Stimulated activated CD4-positive, alpha-beta T cell treated with anti-CD3 and anti-CD28 coated beads, Interleukin-4, amount 100 ng/mL, for 1 hour (primary cell): ENCODE results near the gene KCND3.

Source experiments
- DNase-seq: peaks from one replicate; pipeline ENCODE4 v3.0.0-alpha.2; 2020

Gene KCND3

DNA sequence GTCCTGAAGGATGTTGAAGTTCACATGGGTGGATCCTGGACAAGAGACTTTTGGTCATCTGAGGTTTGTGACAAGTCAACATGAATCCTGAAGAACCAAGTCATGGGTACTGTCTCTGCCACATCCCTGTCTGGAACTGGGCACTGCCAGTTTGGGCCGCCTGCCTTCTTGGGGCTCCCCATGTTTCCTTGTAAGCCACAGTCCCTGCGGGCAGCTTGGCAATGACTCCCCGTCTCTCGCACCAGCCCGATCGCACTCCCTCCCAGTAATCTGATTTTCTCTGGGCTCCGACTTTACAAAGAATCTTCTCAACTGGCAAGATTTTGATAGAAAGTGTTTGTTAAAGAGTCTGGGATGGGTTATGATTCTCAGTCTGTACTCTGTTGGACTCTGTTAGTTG, 153.4 kb downstream of the KCND3 start:
- no peak for DNase-seq

DNA sequence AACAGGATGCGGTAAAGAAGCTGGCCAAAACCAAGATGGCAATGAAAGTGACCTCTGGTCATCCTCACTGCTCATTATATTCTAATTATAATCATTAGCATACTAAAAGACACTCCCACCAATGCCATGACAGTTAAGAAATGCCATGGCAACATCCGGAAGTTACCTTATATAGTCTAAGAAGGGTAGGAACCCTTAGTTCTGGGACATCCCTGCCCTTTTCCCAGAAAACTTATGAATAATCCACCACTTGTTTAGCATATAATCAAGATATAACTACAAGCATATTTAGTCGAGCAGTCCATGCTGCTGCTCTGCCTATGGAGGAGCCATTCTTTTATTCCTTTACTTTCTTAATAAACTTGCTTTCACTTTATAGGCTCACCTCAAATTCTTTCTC, 154.0 kb downstream of the KCND3 start:
- DNase-seq, result no peak

DNA sequence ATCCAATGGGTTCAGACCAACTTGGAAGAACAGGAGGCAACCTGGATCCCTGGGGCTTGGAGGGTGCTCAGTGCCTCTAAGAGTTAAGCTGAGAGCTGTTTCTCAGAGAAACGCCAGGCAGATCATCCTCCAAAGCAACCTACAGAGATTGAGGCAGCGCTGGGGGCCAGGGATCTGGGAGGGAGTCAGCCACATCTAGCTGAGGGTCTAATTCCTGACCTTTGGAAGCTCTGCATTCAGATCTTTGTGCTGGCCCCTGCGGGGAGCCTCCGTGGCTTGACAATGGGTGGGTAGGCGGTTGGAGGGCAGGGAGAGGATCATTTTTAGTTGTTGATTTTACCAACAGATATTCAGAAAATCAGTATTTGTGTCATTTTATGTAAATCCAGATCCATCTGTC, 154.5 kb downstream of the KCND3 start:
- no peak for DNase-seq

DNA sequence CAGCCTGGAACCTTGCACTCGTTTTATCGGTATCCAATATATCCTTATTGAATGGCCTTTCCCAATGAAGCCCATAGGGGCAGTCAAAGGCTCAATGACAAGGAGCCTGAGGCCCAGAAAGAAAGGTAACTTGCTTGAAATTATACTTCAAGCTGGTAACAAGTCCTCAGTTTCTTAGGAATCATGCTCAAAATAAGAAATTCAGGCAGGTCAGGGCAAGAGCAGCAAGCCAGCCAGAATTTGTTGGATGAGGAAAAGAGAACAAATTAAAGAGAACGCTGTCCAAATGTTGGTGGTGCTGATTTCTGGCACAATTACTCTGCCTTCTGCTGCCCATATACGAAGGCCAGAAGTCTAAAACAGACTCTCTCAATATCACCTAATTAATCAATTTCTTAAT, 156.1 kb downstream of the KCND3 start:
- DNase-seq, result no peak

DNA sequence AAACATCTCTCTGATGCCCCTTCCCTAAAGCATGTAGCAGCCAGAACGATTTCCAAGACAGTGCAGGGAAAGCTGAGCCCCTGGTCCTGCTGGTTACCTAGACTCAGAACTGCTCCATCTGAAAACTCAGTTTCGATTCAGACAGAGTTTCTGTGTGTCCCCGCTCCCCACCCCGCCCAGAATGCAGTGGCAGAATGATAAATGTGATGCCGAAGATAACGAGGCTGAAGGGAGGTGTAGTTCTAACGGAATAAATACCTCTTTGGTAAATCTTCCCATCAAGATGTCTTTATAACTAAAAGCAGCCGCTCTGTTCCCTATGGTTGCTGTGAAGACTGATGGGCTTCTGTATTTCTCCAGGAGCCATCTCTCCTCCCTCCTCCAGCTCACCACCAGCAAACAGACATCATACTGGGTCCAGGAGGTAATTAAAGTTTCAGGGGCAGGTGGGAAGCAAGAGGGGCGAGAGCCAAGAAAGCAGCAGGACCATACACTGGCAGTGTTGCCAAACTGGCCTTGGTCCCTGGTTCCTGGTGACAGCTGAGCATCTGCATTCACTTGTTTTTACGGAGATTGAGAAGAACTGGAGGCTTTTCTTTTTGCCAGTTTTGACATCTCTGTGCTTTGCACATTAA, 156.8 kb downstream of the KCND3 start:
- no peak for DNase-seq

DNA sequence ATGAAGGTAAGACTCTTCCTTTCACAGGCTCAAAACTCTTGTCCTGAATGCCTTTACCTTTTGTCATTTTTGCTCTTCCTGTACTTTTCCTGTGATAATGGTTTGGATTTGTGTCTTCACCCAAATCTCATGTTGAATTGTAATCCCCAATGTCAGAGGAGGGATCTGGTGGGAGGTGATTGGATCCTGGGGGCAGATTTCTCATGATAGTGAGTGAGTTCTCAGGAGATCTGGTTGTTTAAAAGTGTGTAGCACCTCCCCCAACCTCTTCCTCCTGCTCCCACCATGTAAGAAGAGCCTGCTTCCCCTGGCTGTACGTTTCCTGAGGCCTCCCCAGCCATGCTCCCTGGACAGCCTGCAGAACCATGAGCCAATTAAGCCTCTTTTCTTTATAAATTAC, 158.3 kb downstream of the KCND3 start:
- no peak for DNase-seq

DNA sequence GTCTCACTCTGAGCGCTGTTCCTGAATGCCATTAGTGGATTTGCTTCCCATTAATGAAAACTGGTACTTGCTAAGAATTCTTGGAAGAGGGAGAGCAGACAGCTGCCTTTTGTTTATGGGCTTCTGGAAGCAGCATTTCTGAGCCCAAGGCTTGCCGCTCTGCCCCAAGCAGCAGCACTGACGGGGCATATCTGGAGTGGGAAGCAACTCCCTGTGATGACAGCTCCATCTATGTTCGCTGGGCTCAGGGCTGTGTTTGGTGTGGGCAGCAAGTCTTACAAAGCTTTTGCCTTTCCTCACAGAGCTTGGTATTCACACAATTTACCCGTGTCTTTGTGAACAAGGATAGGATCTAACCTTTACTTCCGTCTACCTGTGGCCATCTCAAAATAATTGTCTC, 161.5 kb downstream of the KCND3 start:
- no peak for DNase-seq

DNA sequence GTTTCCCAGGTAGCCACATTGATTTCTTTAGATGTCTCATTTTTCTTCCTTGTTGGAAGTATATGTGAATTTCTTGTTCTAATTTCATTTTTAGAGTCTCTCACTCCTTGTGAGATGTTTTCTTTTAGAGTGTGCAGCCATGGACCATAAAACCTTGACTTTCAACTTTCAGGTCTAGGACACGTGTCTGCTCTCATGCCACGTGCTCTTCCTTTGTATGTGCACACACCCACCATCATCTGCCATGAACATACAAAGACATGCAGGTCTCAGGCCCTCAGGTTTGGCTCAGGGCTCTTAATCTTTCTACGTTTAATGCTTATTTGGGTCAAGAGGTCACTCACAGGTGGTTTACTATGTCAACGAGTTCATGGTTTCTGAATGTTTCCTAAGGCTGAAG, 163.2 kb downstream of the KCND3 start:
- no peak for DNase-seq

DNA sequence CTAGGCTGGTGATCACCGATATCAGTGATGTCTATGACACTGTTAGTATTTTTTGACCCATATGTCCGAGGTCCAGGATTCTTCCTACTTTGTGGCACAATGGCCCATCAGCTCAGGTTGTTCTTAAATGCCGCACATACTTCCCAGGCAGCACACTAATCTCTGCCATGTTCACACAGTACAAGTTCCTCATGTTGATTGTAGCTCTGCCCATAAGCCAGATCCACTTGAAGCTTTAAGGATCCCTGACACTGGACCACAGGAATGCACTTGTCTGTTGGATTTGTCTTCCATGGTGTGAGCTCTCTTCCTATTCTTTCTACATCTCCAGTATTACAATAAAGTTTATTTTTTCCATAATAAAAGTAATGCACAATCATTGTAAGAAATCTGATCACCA, 164.3 kb downstream of the KCND3 start:
- DNase-seq, result no peak

DNA sequence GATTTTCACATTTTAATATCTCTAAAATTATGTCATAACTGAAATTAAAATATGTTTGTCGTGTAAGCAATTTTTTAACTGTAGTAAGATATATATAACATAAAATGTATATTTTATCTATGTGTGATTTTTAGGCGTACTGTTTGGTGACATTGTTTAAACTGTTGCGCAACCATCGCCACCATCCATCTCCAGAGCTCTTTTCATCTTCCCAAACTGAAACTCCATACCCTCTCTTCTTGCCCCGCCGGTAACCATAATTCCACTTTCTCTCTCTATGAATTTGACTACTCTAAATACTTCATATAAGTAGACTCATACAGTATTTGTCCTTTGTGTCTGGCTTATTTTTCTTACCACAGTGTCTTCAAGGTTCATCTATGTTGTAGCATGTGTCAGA, 167.3 kb downstream of the KCND3 start:
- DNase-seq, result no peak

DNA sequence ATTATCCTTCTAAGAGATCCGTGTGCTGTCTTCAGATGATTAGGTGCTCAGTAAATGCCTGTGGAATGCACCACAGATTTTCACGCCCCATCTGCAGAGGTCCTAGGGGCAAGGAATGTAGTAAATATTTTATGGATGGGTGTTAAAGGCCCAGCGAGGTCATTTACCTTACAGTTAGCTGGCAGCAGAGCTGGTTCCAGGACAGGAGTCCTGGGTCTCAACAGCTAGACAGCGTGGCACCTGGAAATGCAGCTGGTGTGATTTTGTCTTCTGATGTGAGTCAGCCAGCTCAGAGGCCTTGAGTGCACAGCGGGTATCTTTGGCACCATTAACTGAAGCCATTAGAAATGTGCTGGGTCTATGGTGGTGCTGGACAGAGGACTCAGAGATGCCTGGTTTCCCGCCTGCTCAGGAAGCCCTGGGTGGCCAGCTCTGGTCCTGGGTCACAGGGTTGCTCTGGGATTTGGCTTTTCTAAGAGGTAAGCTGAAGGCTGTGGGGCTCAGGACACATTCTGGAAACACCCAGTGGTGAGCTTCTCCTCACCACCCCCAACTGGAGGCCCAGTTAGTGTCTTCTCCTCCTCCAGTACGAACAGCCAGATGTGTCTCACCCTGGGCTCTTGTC, 168.2 kb downstream of the KCND3 start:
- no peak for DNase-seq

DNA sequence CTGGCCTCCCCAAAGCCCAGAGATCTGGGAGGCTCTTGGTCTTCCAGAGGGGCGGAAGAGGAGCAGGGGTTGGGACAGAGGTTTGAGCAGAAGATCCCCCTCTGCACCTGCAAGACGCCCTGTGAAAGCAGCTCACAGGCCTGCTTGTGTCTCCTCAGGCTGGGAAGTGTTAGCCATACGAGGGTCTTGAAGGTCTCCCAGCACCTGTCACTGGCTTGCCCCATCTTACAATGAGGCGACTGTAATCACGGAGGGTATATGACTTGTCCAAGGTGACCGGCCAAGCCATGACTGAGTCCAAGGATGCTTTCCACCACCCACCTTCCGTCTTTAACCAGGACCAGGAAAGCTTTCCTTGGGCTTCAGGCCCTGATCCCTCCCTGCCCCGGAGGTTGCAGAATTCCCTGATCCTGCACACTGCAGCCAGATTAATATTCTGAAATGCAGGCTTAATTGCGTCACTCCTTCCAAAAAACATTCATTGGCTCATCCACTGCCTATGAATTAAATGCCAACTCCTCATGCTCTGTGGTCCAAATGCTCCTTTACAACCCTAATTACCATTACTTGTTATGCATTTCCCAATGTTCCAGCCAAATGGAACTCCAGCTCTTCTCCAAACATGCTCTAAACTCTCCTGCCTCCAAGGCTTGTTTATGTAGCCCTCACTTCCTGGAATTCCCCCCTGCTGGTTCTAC, 169.8 kb downstream of the KCND3 start:
- DNase-seq, result no peak

DNA sequence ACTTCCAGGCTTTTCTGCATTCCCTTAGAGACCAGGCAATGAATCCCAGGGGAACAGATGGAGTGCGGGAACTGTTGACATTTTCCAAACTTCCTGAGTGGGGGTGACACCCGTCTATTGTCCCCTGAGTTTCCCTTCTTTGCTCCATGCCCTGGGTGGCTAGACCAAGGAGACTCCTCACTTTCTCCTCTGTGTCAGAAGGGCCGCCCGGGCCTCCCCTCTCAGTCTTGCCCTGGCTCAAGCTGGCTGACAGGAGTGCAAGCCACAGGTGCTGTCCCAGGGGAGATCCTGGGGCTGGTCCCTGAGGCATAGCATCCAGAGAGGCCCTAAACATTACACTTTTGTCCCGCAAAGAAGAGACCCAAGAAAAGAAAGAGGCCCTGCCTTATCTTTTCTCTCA, 170.9 kb downstream of the KCND3 start:
- DNase-seq, result no peak

DNA sequence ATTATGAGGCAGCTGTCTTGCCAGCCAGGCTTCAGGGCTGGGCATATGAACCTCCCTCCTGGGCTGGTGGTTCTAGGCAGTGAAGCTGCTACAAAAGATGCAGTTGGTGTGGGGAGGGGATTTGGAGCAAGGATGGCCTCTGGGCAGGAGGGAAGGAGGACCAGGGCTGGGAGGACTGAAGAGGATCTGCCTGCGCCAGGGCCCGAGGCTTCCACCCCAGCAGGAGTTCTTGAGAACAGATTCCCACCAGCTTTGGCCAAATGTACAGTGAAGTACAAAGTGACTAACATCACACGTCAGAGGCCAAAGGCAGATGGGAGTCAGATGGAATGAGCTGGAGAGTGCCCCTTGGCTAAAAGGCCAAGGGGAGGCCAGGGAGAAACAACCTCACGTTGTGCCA, 171.4 kb downstream of the KCND3 start:
- no peak for DNase-seq

DNA sequence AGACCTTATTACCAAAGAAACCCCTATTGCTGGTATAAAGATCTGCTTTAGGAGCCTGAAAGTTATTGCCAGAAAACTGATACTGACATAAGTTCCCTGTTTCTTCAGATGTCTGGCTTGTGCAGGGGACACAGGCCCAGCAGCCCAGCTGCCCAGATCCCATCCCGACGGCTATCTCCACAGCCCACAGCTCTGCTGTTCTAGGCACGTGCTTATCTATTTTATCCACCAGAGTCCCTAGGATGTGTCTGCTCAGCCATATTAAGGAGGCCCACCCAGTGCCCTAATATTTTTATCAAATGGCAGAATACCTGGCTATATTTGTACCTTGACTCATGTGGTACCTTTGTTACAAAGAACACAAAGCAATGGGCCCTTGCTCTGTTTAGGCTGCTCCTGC, 174.8 kb downstream of the KCND3 start:
- DNase-seq, result no peak

DNA sequence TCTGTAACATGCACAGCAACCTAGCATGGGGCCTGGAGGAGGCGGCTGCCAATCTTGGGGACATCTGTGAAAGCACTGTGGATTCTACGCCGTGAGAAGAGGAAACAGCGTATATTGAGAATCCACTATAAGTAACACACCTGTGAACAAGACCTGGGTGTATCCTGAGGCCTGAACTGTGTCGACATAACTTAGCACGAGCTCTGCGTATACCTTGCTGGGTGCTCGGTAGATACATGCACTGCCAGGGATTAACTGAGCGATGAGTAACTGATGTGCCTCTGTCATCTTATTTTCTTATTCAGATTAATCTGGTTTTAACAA, 175.2 kb downstream of the KCND3 start:
- DNase-seq, result no peak

DNA sequence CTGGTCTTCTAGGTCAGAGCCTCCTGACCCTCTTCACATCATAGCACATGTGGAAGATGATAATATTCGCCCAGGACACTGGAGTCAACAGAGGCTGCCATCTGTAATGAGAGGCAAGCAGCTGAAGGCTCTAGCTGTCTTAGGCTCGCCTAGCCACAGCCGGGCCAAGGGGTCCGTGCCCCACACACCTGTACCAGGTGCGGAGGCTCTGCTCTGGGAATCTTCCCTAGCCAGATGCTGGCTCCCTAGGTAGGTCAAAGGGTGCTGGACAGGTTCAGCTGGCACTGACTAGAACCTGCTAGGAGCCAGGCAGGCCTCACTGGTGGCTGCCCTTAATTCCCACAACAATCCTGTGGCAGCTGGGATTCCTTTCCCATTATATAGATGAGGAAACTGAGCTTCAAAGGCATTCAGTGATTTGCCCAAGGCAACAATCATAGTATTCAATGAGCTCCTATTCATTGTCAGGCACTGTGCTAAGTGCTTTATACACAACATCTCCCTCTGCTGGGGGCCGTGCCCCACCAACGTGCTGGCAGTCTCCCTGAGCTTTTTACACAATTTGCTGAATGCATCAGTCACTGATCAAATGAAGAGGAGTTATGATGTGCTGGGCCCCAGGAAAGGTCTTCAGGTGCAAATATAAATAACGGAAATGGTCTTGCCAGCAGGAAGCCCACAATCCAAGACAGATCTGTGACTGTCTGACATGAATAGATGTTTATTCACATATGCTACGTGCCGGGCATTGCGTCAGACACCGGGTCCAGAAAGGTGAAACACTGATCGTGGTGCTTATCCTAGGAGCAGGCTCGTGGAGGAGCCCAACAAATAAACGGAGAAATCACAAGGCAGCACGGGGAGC, 175.8 kb downstream of the KCND3 start:
- DNase-seq, result no peak

DNA sequence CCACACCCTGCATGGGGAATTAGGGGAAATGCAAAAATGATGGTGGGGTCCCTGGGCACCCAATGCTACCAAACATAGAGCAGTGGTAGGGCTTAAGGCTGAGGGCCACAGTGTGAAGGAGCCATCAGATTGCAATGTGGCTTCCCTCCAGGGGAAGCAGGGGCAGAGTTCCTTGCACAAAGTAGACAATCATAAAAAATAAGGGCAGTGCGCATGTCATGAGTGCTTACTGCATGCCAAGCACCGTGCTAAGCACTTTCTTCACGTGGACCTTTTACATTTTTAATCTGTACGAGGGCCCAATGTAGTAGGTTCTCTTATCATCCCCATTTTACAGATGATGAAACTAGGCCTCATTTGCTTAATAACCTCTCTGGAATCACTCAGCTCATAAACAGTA, 177.2 kb downstream of the KCND3 start:
- no peak for DNase-seq

DNA sequence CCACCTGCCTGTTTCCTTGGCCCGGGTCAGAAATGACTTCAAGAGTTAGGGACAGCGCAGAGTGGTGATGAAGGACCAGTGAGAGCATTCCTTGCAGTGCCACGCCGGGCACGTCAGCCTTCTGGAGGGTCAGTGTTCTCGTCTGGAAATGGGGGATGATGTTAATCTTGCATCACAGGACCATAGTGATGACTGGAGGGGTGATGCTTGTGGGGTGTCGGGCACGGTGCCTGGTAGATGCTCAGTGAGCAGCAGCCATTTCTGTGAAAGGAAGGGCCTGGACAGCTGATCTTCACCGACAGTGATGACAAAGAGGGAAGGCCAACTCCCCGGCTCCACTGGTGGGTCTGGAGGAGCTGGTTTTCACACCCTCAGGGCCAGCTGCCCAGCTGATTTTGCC, 177.6 kb downstream of the KCND3 start:
- no peak for DNase-seq

DNA sequence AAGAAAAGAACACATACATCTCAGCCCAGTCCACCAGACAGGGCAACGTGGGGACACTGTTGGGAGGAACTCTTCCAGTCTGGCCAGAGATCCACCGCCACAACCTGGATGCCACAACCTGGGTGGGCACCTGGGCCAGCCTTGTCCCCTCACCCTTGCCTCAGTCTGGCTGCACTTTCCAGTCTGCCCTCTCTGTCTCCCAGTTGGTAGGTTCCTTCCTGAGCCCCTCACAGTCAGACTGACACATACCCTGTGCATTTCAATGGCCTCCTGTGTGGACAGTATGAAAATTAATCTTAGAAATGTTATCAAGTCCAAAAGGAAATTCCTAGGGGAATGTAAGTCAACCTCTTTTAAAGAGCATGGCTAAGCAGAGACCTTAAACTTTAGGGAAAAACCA, 184.2 kb downstream of the KCND3 start:
- no peak for DNase-seq

DNA sequence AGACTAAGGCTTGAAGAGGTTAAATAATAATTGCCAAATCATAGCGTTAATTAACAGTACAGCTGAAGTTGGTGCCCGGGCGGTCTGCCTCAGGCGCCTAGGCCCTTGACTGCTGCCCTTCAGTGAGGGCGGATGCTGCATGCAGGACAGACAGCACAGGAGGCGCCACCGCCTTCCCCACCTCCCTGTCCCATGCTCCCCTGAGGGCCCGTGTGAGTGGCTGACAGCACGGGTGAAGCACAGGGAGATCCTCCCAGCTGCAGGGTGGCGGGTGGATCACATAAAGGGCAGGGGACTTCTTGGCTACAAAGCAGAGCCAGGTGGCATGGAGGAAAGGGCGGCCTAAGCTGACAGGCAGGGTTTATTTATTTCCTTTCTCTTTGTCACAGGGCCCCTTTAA, 184.7 kb downstream of the KCND3 start:
- no peak for DNase-seq

DNA sequence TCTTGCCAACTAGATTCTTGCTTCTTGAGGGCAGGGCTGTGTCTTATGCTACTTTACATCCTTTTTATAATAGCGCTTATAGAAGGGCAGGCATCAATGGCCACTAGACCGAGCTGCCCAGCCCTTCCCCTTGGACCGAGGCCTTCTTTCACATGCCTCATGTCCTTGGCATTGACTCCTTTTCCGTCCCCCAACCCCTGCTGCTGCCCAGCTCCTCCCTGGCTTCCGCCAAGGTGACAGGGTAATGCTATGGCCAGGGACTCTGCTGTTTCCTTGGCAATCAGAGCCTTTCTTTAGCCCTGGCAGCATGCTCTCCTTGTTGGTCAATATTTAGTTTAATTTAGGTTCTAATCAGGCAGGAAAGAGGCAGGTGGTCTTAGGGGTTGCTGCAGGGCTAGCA, 185.5 kb downstream of the KCND3 start:
- no peak for DNase-seq

DNA sequence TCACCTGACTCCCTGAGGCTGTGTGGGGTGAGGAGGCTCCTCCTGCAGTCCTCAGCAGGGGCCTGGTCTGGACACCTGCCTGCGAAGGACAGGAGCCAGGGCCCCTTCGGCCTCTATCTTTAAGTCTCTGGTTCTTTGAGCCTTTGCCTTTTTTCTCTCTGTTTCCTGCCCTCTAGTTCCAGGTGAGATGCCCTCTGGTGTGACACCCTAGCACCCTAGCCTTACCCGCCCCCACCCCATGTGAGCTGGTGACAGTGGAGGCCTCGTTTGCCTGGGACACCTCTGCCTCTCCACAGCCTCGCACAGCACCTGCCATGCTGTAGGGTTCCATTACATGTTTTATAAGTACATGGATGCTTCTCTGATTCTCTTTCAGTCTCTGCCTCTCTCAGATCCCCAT, 186.5 kb downstream of the KCND3 start:
- no peak for DNase-seq

DNA sequence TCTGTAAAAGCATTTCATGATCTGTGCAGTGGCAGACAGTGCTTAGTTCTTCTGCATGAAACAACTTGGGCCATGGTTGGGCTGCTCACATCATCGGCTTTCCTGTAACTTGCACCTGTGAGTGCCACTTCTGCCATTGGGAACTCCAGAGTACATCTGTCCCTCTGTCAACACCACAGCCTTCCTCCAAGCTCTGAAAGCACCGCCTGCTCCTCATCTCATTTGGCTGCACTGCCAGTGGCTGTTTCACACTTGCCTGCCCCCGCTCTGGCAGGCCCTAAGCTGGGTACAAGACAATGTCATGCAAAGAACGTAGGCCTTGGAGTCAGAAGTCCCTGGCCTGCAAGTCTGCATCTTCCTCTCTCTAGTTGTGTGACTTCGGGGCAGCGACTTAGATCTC, 187.4 kb downstream of the KCND3 start:
- no peak for DNase-seq
